Stimulated activated CD4-positive, alpha-beta T cell treated with anti-CD3 and anti-CD28 coated beads, Interleukin-1b, Interleukin-23, amount 100 ng/mL, for 1 hour (primary cell): ENCODE data around the gene GTPBP1.
A peak's percentile ranks its signal among the peaks of the same experiment; 100 is the strongest.

Experiments
- DNase-seq, 2 donors: peaks; one replicate each; pipeline ENCODE4 v3.0.0-alpha.2; 2020; ENCODE audit warnings: low read depth in 2 of 2

GTPBP1 gene

GRCh38 chr22:38756711-38757463 lies 51.1 kb downstream of the GTPBP1 start:
- DNase-seq, result no peak

GRCh38 chr22:38757464-38757757 lies 51.7 kb downstream of the GTPBP1 start:
- DNase-seq, result no peak

GRCh38 chr22:38758276-38758945 lies 52.7 kb downstream of the GTPBP1 start:
- DNase-seq, result peak in 1 of 2 donors; percentile 61

- DNase-seq, result no peak
Observed at GRCh38 chr22:38759005-38759404, 53.3 kb downstream of the GTPBP1 start.

- no peak for DNase-seq
Observed at GRCh38 chr22:38760477-38761201, 54.9 kb downstream of the GTPBP1 start.

GRCh38 chr22:38761202-38762162 lies 55.7 kb downstream of the GTPBP1 start:
- no peak for DNase-seq

- DNase-seq, result no peak
Observed at GRCh38 chr22:38762551-38762983, 56.8 kb downstream of the GTPBP1 start.

- DNase-seq, result no peak
Observed at GRCh38 chr22:38766076-38766777, 60.5 kb downstream of the GTPBP1 start.

- DNase-seq, result no peak
Observed at GRCh38 chr22:38767313-38767712, 61.6 kb downstream of the GTPBP1 start.

GRCh38 chr22:38768036-38768435 lies 62.3 kb downstream of the GTPBP1 start:
- no peak for DNase-seq

GRCh38 chr22:38770257-38770949 lies 64.7 kb downstream of the GTPBP1 start:
- no peak for DNase-seq

- no peak for DNase-seq
Observed at GRCh38 chr22:38772623-38772873, 66.8 kb downstream of the GTPBP1 start.

GRCh38 chr22:38773363-38773946 lies 67.7 kb downstream of the GTPBP1 start:
- no peak for DNase-seq

GRCh38 chr22:38774496-38775166 lies 68.9 kb downstream of the GTPBP1 start:
- DNase-seq, result no peak

- DNase-seq, result no peak
Observed at GRCh38 chr22:38775656-38776055, 69.9 kb downstream of the GTPBP1 start.

GRCh38 chr22:38776086-38776485 lies 70.3 kb downstream of the GTPBP1 start:
- DNase-seq, result no peak

- no peak for DNase-seq
Observed at GRCh38 chr22:38777087-38777671, 71.4 kb downstream of the GTPBP1 start.

GRCh38 chr22:38781033-38781432 lies 75.3 kb downstream of the GTPBP1 start:
- no peak for DNase-seq

GRCh38 chr22:38782402-38783094 lies 76.8 kb downstream of the GTPBP1 start:
- DNase-seq, result no peak
